ENCODE measurements around the gene PPP1R15A. TPM values are rescaled to one million over a fixed set of nuclear protein-coding genes. Genes with fewer than 3 reads are reported as not detected.
A peak's percentile ranks its signal among the peaks of the same experiment; 100 is the strongest.

The PPP1R15A gene
- total RNA-seq: 42.1 to 106 TPM (median 104 TPM) in 3 replicates
- long read RNA-seq, transcript PPP1R15A-201 (3 exons, 2,378 nt): major isoform, 422 of 463 reads
- long read RNA-seq, transcript PPP1R15A-202 (1 exons, 1,725 nt): minor isoform, 5 of 463 reads
- long read RNA-seq, partial matches to known transcripts: 25 of 463 reads
- long read RNA-seq, other reads (novel, unspliced or antisense): 11 of 463 reads

- Mint-ChIP-seq H3K4me1 (ENCODE audit: low read depth) (peaks cover 54% of the 10 kb centered on the region), H3K27ac (ENCODE audit: unreplicated experiment) (peak within 1 kb of the TSS; percentile 100), H3K27me3 (ENCODE audit: low read depth) (no peaks in the 10 kb centered on the region), H3K36me3 (ENCODE audit: low read depth) (peaks cover 37% of the 10 kb centered on the region), H3K4me3 (ENCODE audit: unreplicated experiment) (peak within 1 kb of the TSS; percentile 99), H3K9me3 (ENCODE audit: low read depth) (no peaks in the 10 kb centered on the region)
- TF ChIP-seq CTCF (IDR thresholded peaks at IDR 0.05): no peak
- peak; percentile 97 for DNase-seq (ENCODE audit: low spot score)
These were observed at the start of gene PPP1R15A for GRCh38 chr19:48872182-48872883. Gene PPP1R15A, plus strand, starts transcription at chr19:48872421. Its CDS starts 813 bp downstream, at chr19:48873234.

GRCh38 chr19:48822514-48822913, 49.7 kb upstream of the PPP1R15A start:
- H3K27ac Mint-ChIP-seq (ENCODE audit: unreplicated experiment): no peak overlapping the region
- H3K36me3 Mint-ChIP-seq (ENCODE audit: low read depth): peaks cover 4% of the 10 kb centered on the region
- no peak overlapping the region for H3K4me3 Mint-ChIP-seq (ENCODE audit: unreplicated experiment)
- H3K9me3 Mint-ChIP-seq (ENCODE audit: low read depth): no peaks in the 10 kb centered on the region
- DNase-seq (ENCODE audit: low spot score): no peak
- TF ChIP-seq CTCF (IDR thresholded peaks at IDR 0.05): no peak
- H3K4me1 Mint-ChIP-seq (ENCODE audit: low read depth): peaks cover 9% of the 10 kb centered on the region
- H3K27me3 Mint-ChIP-seq (ENCODE audit: low read depth): no peaks in the 10 kb centered on the region

- Mint-ChIP-seq H3K4me1 (ENCODE audit: low read depth) (no peaks in the 10 kb centered on the region), H3K36me3 (ENCODE audit: low read depth) (peaks cover 7% of the 10 kb centered on the region), H3K9me3 (ENCODE audit: low read depth) (no peaks in the 10 kb centered on the region), H3K4me3 (ENCODE audit: unreplicated experiment) (no peak overlapping the region), H3K27me3 (ENCODE audit: low read depth) (no peaks in the 10 kb centered on the region), H3K27ac (ENCODE audit: unreplicated experiment) (no peak overlapping the region)
- peak; percentile 46 for TF ChIP-seq CTCF (IDR thresholded peaks at IDR 0.05)
- no peak for DNase-seq (ENCODE audit: low spot score)
These were observed 45.6 kb upstream of the PPP1R15A start for GRCh38 chr19:48826606-48827020.

GRCh38 chr19:48830088-48830487, 42.1 kb upstream of the PPP1R15A start:
- Mint-ChIP-seq H3K4me3 (ENCODE audit: unreplicated experiment) (no peak overlapping the region), H3K4me1 (ENCODE audit: low read depth) (peaks cover 3% of the 10 kb centered on the region), H3K27ac (ENCODE audit: unreplicated experiment) (no peak overlapping the region), H3K36me3 (ENCODE audit: low read depth) (peaks cover 16% of the 10 kb centered on the region), H3K9me3 (ENCODE audit: low read depth) (no peaks in the 10 kb centered on the region), H3K27me3 (ENCODE audit: low read depth) (no peaks in the 10 kb centered on the region)
- no peak for DNase-seq (ENCODE audit: low spot score)
- no peak for TF ChIP-seq CTCF (IDR thresholded peaks at IDR 0.05)

- DNase-seq (ENCODE audit: low spot score): no peak
- TF ChIP-seq CTCF (IDR thresholded peaks at IDR 0.05): no peak
- no peak overlapping the region for H3K4me3 Mint-ChIP-seq (ENCODE audit: unreplicated experiment)
- no peak overlapping the region for H3K27ac Mint-ChIP-seq (ENCODE audit: unreplicated experiment)
- H3K27me3 Mint-ChIP-seq (ENCODE audit: low read depth): no peaks in the 10 kb centered on the region
- H3K9me3 Mint-ChIP-seq (ENCODE audit: low read depth): no peaks in the 10 kb centered on the region
- peaks cover 16% of the 10 kb centered on the region for H3K36me3 Mint-ChIP-seq (ENCODE audit: low read depth)
- peaks cover 8% of the 10 kb centered on the region for H3K4me1 Mint-ChIP-seq (ENCODE audit: low read depth)
These were observed 41.3 kb upstream of the PPP1R15A start for GRCh38 chr19:48830965-48831364.
